Measurements from ENCODE around the gene RILPL2.

The RILPL2 gene

GRCh38 chr12:123478069-123478468 is 41.6 kb upstream of the RILPL2 start:
- TF ChIP-seq, protein P1, sequence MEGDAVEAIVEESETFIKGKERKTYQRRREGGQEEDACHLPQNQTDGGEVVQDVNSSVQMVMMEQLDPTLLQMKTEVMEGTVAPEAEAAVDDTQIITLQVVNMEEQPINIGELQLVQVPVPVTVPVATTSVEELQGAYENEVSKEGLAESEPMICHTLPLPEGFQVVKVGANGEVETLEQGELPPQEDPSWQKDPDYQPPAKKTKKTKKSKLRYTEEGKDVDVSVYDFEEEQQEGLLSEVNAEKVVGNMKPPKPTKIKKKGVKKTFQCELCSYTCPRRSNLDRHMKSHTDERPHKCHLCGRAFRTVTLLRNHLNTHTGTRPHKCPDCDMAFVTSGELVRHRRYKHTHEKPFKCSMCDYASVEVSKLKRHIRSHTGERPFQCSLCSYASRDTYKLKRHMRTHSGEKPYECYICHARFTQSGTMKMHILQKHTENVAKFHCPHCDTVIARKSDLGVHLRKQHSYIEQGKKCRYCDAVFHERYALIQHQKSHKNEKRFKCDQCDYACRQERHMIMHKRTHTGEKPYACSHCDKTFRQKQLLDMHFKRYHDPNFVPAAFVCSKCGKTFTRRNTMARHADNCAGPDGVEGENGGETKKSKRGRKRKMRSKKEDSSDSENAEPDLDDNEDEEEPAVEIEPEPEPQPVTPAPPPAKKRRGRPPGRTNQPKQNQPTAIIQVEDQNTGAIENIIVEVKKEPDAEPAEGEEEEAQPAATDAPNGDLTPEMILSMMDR (IDR thresholded peaks at IDR 0.05; ENCODE audit: insufficient read depth, missing control alignments): no peak
- FAIRE-seq (no peak), DNase-seq (ENCODE audit: insufficient read length, low spot score) (no peak)

GRCh38 chr12:123475246-123475703 is 38.8 kb upstream of the RILPL2 start:
- FAIRE-seq: no peak
- TF ChIP-seq, protein P1 (IDR thresholded peaks at IDR 0.05; ENCODE audit: insufficient read depth, missing control alignments): no peak

DNA sequence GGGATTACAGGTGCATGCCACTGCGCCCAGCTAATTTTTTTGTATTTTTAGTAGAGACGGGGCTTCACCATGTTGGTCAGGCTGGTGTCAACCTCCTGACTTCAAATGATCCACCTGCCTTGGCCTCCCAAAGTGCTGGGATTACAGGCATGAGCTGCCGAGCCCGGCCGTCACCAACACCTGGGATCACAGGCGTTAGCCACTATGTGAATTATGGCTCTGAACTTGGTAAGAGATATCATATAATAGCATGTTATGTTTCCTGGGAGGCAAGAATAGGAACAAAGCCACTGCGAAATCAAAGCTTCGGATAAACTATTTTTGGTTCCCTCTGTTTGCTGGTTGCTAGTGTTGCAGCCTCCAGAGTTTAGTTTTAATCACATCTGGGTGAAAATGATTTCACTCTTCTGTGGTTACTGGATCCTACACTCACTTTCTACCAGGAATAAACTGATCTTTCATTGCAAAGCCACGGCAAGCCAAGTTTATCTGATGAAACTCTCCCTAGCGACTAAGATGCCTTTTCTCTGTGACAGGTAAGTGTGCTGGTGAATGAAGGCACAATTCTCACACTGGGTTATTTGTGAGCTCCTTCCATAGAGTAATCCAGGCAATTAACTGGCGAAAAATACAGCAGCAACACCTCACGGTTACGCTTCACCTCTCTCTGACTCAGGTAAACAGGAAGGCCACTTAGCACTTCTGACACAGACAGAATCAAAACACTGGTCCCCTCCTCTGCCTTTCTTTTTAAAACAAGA is 38.2 kb upstream of the RILPL2 start:
- TF ChIP-seq, protein P1 (IDR thresholded peaks at IDR 0.05; ENCODE audit: insufficient read depth, missing control alignments): no peak
- no peak for FAIRE-seq
- DNase-seq (ENCODE audit: insufficient read length, low spot score): no peak

More at GRCh38 chr12:123475246-123475703, 38.8 kb upstream of the RILPL2 start:
- DNase-seq (ENCODE audit: insufficient read length, low spot score): no peak

DNA sequence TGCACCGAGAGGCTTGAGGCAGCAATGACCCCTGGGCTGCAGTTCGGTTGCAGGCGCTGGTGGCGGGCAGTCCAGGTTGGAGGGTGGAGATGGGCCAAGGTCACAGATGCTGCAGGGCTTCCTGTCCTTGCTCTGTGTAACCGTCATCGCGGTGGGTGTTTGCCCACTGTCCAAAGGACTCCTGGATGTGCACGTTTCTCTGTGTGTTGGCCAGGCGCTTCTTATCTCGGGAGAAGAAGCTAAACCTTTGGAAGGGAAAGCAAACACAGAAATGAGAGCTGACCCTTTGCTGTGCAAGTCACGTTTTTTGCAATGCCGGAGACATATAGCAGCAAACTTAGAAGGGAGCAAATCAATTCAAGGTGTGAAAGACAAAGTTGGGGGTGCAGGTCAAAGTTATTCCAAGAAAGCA is 36.0 kb upstream of the RILPL2 start:
- DNase-seq (ENCODE audit: insufficient read length, low spot score): no peak
- no peak for FAIRE-seq
- TF ChIP-seq, protein P1 (IDR thresholded peaks at IDR 0.05; ENCODE audit: insufficient read depth, missing control alignments): no peak

GRCh38 chr12:123471374-123472068 is 35.0 kb upstream of the RILPL2 start:
- TF ChIP-seq, protein P1 (IDR thresholded peaks at IDR 0.05; ENCODE audit: insufficient read depth, missing control alignments): no peak
- DNase-seq (ENCODE audit: insufficient read length, low spot score) (no peak), FAIRE-seq (no peak)

DNA sequence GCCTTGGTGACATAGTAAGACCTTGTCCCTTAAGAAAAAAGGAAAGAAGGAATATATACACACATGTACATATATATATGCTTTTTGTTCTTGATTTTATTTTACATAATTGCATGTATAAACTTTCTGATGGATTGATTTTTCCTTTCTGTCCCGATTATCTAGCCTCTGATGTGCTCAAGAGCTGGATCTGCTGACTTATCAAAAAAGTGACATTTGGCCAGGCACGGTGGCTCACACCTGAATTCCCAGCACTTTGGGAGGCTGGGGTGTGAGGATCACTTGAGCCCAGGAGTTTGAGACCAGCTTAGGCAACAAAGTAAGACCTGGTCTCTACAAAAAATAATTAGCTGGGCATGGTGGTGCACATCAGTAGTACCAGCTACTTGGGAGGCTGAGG is 33.5 kb upstream of the RILPL2 start:
- TF ChIP-seq, protein P1 (IDR thresholded peaks at IDR 0.05; ENCODE audit: insufficient read depth, missing control alignments): no peak
- FAIRE-seq: no peak
- DNase-seq (ENCODE audit: insufficient read length, low spot score): no peak

- TF ChIP-seq, protein P1 (IDR thresholded peaks at IDR 0.05; ENCODE audit: insufficient read depth, missing control alignments): peak; percentile 7
- DNase-seq (ENCODE audit: insufficient read length, low spot score) (peak; percentile 28), FAIRE-seq (no peak)
Observed at GRCh38 chr12:123468786-123469185, 32.3 kb upstream of the RILPL2 start.

All from D721Med (cell line).